ENCODE data around the gene RAB1B. TPM values are rescaled to one million over a fixed set of nuclear protein-coding genes. Genes with fewer than 3 reads are reported as not detected.

Gene RAB1B
- total RNA-seq, 1 experiment from 2014 or later = 148 TPM

- ATAC-seq = no peak
- no peak overlapping the region for H3K27ac ChIP-seq (ENCODE audit: low read depth, low read length)
- no peaks in the 10 kb centered on the region for H3K36me3 ChIP-seq (ENCODE audit: control insufficient read depth in 1 of 2, insufficient read depth in 2 of 2, low read length in 2 of 2)
- RAD21 ChIA-PET (ENCODE audit: low non-redundant PET in 1 of 2, low total read pairs in 2 of 2, uncharacterized antibody in 2 of 2, unreplicated experiment in 2 of 2) = no interaction called here
- H3K79me2 ChIP-seq (ENCODE audit: insufficient read depth, low read length) = no peaks in the 10 kb centered on the region
- no peak for DNase-seq (ENCODE audit: low read depth, low spot score)
- no peaks in the 10 kb centered on the region for H3K9me2 ChIP-seq (ENCODE audit: insufficient read depth)
- H3K9me3 ChIP-seq (ENCODE audit: control insufficient read depth in 1 of 2, insufficient read depth in 1 of 2, low read depth in 1 of 2, low read length in 2 of 2) = no peaks in the 10 kb centered on the region
- TF ChIP-seq ELF1 (IDR thresholded peaks at IDR 0.05; ENCODE audit: borderline replicate concordance, low read depth) (no peak), CTCF (IDR thresholded peaks at IDR 0.05 in 2 of 3, conservative IDR thresholded peaks at IDR 0.05 in 1 of 3; ENCODE audit: borderline replicate concordance in 1 of 3, insufficient read depth in 1 of 3, low read depth in 2 of 3, low read length in 2 of 3) (no peak), YY1 (IDR thresholded peaks at IDR 0.05; ENCODE audit: extremely low read depth, insufficient replicate concordance, low read depth, low read length) (no peak), EZH2phosphoT487 (IDR thresholded peaks at IDR 0.05; ENCODE audit: borderline replicate concordance) (no peak), EGR1 (IDR thresholded peaks at IDR 0.05; ENCODE audit: low read depth) (no peak), SIN3A (IDR thresholded peaks at IDR 0.05; ENCODE audit: low read depth) (no peak), RAD21 (IDR thresholded peaks at IDR 0.05; ENCODE audit: low read depth) (no peak), POLR2AphosphoS5 (IDR thresholded peaks at IDR 0.05; ENCODE audit: low read depth, low read length) (no peak), ZFX (IDR thresholded peaks at IDR 0.05) (no peak), ZBTB33 (IDR thresholded peaks at IDR 0.05; ENCODE audit: extremely low read depth, insufficient replicate concordance, low read length) (no peak), ATF3 (IDR thresholded peaks at IDR 0.05) (no peak), MAX (IDR thresholded peaks at IDR 0.05) (no peak), SP1 (IDR thresholded peaks at IDR 0.05; ENCODE audit: low read depth) (no peak), ZNF274 (IDR thresholded peaks at IDR 0.05; ENCODE audit: low read depth, low read length) (no peak), EZH2 (IDR thresholded peaks at IDR 0.05) (no peak), TCF7L2 (IDR thresholded peaks at IDR 0.05; ENCODE audit: borderline replicate concordance, extremely low read depth, insufficient read depth, insufficient read length) (no peak)
- no peaks in the 10 kb centered on the region for H3K27me3 ChIP-seq (ENCODE audit: insufficient read depth, low read length)
- POLR2A ChIA-PET = no interaction called here
- BruUV-seq (replicated peaks) = no TSS peak
- no peak overlapping the region for H3K4me3 ChIP-seq (replicated peaks in 1 of 2; ENCODE audit: low read depth in 1 of 2, low read length in 2 of 2)
- H3K9ac ChIP-seq (ENCODE audit: low read length) = no peak overlapping the region
- H3K4me2 ChIP-seq (ENCODE audit: low read length) = no peak overlapping the region
- H2AFZ ChIP-seq (ENCODE audit: low read depth, low read length, poor library complexity, severe bottlenecking) = no peak overlapping the region
- CTCF ChIA-PET = no interaction called here
- H3K4me1 ChIP-seq (ENCODE audit: control insufficient read depth in 1 of 2, insufficient read depth in 2 of 2, low read length in 2 of 2) = peaks cover 10 to 15% of the 10 kb centered on the region in 2 experiments
- no peaks in the 10 kb centered on the region for H4K20me1 ChIP-seq (ENCODE audit: insufficient read depth)
- intact Hi-C loops (cut with micrococcal nuclease) = no loop called here
Observed at GRCh38 chr11:66317322-66317722, 48.9 kb downstream of the RAB1B start.
